Measurements from ENCODE around the gene GPR158. TPM values are rescaled to one million over a fixed set of nuclear protein-coding genes. Genes with fewer than 3 reads are reported as not detected.

Gene GPR158
- total and polyA plus RNA-seq, 2 donors (not counting 1 experiment from before 2014, with no cell fraction given), result 0.33 TPM; not detected in 1

DNA sequence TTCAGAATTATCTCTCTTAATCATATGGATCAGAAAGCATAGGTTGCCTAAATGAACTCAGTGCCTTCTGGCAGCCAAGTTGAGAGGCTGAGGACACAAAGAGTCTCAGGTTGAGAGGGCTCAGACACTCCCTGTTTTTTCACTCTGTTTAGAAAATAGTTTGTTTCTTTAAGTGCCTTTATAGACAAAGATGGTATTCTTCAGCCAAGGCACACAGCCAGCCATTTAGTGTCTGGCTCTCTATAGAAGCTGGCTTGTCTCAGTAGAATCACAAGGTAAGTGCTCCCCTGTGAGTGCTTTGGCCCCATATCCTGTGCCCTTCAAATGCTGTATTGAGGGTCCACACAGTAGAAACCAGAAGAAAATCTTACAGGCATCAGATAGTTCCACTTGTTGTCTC lies 3.6 kb downstream of the GPR158 start:
- H4K20me1 ChIP-seq (ENCODE audit: control insufficient read depth, extremely low read depth, insufficient read depth, low read length), result no peaks in the 10 kb centered on the region
- no peak overlapping the region for H3K27ac ChIP-seq (ENCODE audit: insufficient read depth, low read length)
- no peaks in the 10 kb centered on the region for H3K4me1 ChIP-seq (ENCODE audit: control insufficient read depth, extremely low read depth, insufficient read depth, low read length)
- H3K27me3 ChIP-seq (ENCODE audit: control insufficient read depth, insufficient read depth, low read length), result peaks cover 21% of the 10 kb centered on the region
- H3K79me2 ChIP-seq (ENCODE audit: control insufficient read depth, insufficient read depth, low read length), result no peaks in the 10 kb centered on the region
- H2AFZ ChIP-seq (ENCODE audit: low read length), result no peak overlapping the region
- no peak for TF ChIP-seq EZH2 (IDR thresholded peaks at IDR 0.05; ENCODE audit: low read length, missing control alignments)
- TF ChIP-seq, protein P1, sequence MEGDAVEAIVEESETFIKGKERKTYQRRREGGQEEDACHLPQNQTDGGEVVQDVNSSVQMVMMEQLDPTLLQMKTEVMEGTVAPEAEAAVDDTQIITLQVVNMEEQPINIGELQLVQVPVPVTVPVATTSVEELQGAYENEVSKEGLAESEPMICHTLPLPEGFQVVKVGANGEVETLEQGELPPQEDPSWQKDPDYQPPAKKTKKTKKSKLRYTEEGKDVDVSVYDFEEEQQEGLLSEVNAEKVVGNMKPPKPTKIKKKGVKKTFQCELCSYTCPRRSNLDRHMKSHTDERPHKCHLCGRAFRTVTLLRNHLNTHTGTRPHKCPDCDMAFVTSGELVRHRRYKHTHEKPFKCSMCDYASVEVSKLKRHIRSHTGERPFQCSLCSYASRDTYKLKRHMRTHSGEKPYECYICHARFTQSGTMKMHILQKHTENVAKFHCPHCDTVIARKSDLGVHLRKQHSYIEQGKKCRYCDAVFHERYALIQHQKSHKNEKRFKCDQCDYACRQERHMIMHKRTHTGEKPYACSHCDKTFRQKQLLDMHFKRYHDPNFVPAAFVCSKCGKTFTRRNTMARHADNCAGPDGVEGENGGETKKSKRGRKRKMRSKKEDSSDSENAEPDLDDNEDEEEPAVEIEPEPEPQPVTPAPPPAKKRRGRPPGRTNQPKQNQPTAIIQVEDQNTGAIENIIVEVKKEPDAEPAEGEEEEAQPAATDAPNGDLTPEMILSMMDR (conservative IDR thresholded peaks at IDR 0.05 in 1 of 2, IDR thresholded peaks at IDR 0.05 in 1 of 2; ENCODE audit: low read depth in 1 of 2, low read length in 2 of 2), result no peak
- no peak overlapping the region for H3K9ac ChIP-seq (ENCODE audit: insufficient read depth, low read length)
- no peak overlapping the region for H3K4me3 ChIP-seq (replicated peaks in 1 of 4; ENCODE audit: control extremely low read depth in 1 of 4, insufficient read depth in 1 of 4, low read depth in 3 of 4, low read length in 4 of 4)
- no peak overlapping the region for H3K4me2 ChIP-seq (ENCODE audit: extremely low read depth, insufficient read depth, low read length)
- H3K36me3 ChIP-seq (ENCODE audit: control insufficient read depth, insufficient read depth, low read length), result no peaks in the 10 kb centered on the region
- DNase-seq (ENCODE audit: low read depth in 2 of 2), result no peak
- no peaks in the 10 kb centered on the region for H3K9me3 ChIP-seq (ENCODE audit: control insufficient read depth, insufficient read depth, low read depth, low read length)

- H4K20me1 ChIP-seq (ENCODE audit: control insufficient read depth, extremely low read depth, insufficient read depth, low read length), result no peaks in the 10 kb centered on the region
- no peaks in the 10 kb centered on the region for H3K9me3 ChIP-seq (ENCODE audit: control insufficient read depth, insufficient read depth, low read depth, low read length)
- H3K27me3 ChIP-seq (ENCODE audit: control insufficient read depth, insufficient read depth, low read length), result peaks cover 12% of the 10 kb centered on the region
- no peak for TF ChIP-seq EZH2 (IDR thresholded peaks at IDR 0.05; ENCODE audit: low read length, missing control alignments)
- TF ChIP-seq, protein P1 (conservative IDR thresholded peaks at IDR 0.05 in 1 of 2, IDR thresholded peaks at IDR 0.05 in 1 of 2; ENCODE audit: low read depth in 1 of 2, low read length in 2 of 2), result no peak
- H3K4me3 ChIP-seq (replicated peaks in 1 of 4; ENCODE audit: control extremely low read depth in 1 of 4, insufficient read depth in 1 of 4, low read depth in 3 of 4, low read length in 4 of 4), result no peak overlapping the region
- H3K4me2 ChIP-seq (ENCODE audit: extremely low read depth, insufficient read depth, low read length), result no peak overlapping the region
- H3K36me3 ChIP-seq (ENCODE audit: control insufficient read depth, insufficient read depth, low read length), result no peaks in the 10 kb centered on the region
- no peak overlapping the region for H3K9ac ChIP-seq (ENCODE audit: insufficient read depth, low read length)
- H3K79me2 ChIP-seq (ENCODE audit: control insufficient read depth, insufficient read depth, low read length), result no peaks in the 10 kb centered on the region
- H2AFZ ChIP-seq (ENCODE audit: low read length), result no peak overlapping the region
- no peaks in the 10 kb centered on the region for H3K4me1 ChIP-seq (ENCODE audit: control insufficient read depth, extremely low read depth, insufficient read depth, low read length)
- H3K27ac ChIP-seq (ENCODE audit: insufficient read depth, low read length), result no peak overlapping the region
- DNase-seq (ENCODE audit: low read depth in 2 of 2), result no peak
Measured at GRCh38 chr10:25180801-25181200, 6.0 kb downstream of the GPR158 start.

GRCh38 chr10:25182636-25183035 lies 7.8 kb downstream of the GPR158 start:
- no peak overlapping the region for H3K4me2 ChIP-seq (ENCODE audit: extremely low read depth, insufficient read depth, low read length)
- no peaks in the 10 kb centered on the region for H3K79me2 ChIP-seq (ENCODE audit: control insufficient read depth, insufficient read depth, low read length)
- no peaks in the 10 kb centered on the region for H3K4me1 ChIP-seq (ENCODE audit: control insufficient read depth, extremely low read depth, insufficient read depth, low read length)
- no peak overlapping the region for H3K27ac ChIP-seq (ENCODE audit: insufficient read depth, low read length)
- no peak for DNase-seq (ENCODE audit: low read depth in 2 of 2)
- H3K4me3 ChIP-seq (replicated peaks in 1 of 4; ENCODE audit: control extremely low read depth in 1 of 4, insufficient read depth in 1 of 4, low read depth in 3 of 4, low read length in 4 of 4), result no peak overlapping the region
- H4K20me1 ChIP-seq (ENCODE audit: control insufficient read depth, extremely low read depth, insufficient read depth, low read length), result no peaks in the 10 kb centered on the region
- H3K36me3 ChIP-seq (ENCODE audit: control insufficient read depth, insufficient read depth, low read length), result no peaks in the 10 kb centered on the region
- H2AFZ ChIP-seq (ENCODE audit: low read length), result no peak overlapping the region
- no peaks in the 10 kb centered on the region for H3K9me3 ChIP-seq (ENCODE audit: control insufficient read depth, insufficient read depth, low read depth, low read length)
- TF ChIP-seq, protein P1 (conservative IDR thresholded peaks at IDR 0.05 in 1 of 2, IDR thresholded peaks at IDR 0.05 in 1 of 2; ENCODE audit: low read depth in 1 of 2, low read length in 2 of 2), result no peak
- no peak for TF ChIP-seq EZH2 (IDR thresholded peaks at IDR 0.05; ENCODE audit: low read length, missing control alignments)
- H3K9ac ChIP-seq (ENCODE audit: insufficient read depth, low read length), result no peak overlapping the region
- H3K27me3 ChIP-seq (ENCODE audit: control insufficient read depth, insufficient read depth, low read length), result no peaks in the 10 kb centered on the region

Measured in fibroblast of lung (primary cell).